Activated CD4-positive, alpha-beta T cell treated with anti-CD3 and anti-CD28 coated beads, Interleukin-2, amount 50 U/mL, for 16 hours (primary cell): ENCODE results near the gene ATP9B.
"Not testable (repeated sequence)": the region's sequence is repeated elsewhere in the genome, so short reads cannot be mapped to it uniquely, and the experiment has no call there.

Experiments used
- DNase-seq: peaks from one replicate; pipeline ENCODE4 v3.0.0-alpha.2; 2020

ATP9B gene

DNA sequence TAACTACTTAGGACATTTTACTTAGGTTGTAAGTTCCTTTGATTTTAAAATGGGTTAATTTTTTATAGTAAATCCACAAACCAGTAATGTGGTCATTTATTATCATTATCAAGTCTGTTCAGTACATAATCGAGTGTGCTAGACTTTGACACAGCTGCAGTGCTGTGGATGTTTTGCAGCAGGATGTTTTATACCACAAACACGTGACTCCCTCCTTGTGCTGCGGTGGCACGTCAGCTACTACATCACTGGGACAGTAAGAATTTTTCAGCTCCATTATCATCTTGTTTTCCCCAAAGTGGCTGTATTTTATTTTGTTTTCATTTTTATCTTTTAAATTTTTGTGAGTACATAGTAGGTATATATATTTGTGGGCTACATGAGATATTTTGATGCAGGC is 70.0 kb downstream of the ATP9B start:
- DNase-seq = no peak

DNA sequence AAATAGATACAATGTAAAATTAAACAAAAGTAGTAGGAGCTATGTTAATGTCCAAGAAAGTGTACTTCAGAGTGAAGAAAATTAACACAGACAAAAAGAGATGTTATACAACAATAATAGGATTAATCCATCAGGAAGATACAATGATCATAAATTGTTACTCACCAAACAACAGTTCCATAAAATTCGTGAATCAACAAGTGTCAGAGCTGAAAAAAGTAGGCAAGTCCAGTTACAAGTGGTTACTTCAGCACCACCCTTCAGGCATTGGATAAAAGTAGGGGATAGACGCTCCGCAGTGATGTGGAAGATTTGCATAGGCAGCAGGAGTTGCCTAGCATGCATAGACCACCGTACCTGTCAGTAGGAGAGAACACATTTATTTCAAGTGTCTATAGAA is 77.8 kb downstream of the ATP9B start:
- no peak for DNase-seq

DNA sequence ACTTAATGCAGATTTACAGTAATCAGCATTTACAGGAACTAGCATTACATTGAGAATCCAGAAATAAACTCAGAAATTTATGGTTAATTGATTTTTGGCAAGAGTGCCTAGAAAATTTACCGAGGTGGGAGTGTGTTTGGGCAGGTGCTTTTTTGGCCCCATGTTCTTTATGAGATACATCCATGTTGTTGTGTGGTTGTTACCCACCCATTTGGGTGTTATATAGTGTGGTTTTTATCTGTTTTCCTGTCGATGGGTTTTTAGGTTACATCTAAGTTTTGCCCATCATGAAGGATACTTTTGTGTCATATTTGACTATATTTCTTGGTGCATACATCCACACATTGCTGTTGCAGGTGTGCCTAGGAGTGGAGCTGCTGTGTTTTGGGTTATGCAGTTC is 82.0 kb downstream of the ATP9B start:
- no peak for DNase-seq

DNA sequence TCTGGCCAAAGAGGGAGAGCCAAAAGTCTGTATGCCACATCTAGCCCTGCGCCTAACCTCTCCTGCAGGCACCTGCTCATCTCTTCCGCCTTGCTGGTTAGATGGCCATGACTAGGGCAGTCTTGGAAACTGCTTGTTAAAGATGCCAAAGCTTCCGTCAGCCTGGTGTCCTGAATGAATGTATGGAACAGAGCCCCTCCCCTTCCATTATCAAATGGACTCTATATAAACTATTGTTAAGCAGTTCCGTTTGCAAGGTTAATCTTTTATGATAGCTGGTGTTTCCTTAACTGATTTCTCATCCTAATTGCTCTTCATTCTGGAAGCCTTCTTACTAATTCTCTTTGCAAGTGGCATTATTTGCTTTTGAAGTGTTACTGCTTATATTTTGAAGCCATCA is 87.1 kb downstream of the ATP9B start:
- DNase-seq = no peak

DNA sequence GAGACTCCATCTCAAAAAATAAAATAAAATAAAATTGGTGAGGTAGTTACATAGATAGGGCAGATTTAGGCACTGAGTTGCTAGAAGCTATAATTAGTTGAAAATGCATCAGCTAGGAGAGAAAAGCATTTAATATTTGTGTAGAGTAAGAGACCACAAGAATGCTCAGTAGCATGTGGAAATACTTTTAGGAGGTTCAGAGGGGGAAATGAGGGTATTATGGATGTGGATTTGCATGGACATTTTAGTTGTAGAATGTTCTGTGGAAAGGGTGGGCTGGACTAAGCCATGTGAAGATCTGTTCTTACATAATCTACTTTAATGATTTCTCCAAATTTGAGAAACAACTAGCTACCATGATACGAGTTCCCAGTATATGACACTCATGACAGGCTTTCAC is 95.5 kb downstream of the ATP9B start:
- no peak for DNase-seq

DNA sequence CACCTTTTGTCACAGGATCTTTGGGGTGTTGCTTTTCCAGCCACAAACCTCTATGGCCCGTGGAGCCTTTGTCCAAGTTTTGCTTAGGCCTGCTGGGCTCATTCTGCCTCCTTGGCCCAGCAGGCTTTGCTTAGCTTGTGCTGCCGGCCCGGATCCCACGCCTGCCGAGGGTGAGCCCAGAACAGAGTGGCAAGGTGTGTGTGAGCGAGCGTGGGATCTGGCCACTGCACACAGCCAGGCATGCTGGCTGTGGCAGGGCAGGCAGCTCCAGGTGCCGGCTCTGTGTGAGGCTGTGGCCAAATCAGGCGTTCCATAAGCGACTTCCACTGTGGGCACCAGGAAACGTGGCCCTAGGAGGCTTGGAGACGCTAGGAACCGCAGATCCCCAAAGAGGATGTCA is 97.5 kb downstream of the ATP9B start:
- no peak for DNase-seq

- DNase-seq = no peak
These were observed 98.5 kb downstream of the ATP9B start for GRCh38 chr18:79167526-79168190.

GRCh38 chr18:79169958-79170555 is 100.9 kb downstream of the ATP9B start:
- no peak for DNase-seq

GRCh38 chr18:79172331-79172730 is 103.1 kb downstream of the ATP9B start:
- not testable (repeated sequence) for DNase-seq

DNA sequence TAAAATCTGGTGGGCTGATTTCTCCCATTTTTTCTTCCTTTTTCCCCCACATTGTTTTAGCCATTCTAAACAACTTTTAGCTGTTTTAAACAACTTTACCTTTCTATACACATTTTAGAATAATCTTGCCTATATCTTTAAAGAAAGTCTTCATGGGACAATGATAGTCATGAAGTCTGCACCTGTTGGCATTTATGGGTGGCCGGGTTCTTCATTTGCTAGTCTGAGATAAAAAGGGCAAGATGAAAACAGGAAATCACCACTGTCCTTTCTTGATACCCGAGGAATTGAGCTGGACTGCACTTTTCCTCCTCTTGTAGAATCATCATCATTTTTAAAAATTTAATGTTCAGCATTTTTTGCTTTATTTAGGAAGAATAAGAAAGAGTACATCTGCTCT is 104.5 kb downstream of the ATP9B start:
- no peak for DNase-seq

DNA sequence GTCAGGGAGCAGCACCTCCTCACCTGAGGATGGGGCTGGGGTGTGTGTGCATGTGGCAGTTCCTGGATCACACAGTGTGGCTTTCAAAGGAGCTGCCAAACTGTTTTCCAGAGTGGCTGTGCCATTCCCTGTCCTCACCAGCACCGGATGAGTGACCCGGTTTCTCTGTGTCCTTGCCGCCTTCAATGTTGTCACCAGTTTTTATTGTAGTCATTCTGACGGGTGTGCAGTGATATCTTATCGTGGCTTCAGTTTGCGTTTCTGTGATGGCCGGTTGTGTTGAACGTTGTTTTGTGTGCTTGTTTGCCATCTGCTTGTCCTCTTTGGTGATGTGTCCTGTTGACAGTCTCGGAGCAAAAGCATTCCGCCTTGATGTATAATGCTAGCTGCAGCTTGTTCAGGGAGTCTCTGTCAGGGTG is 108.9 kb downstream of the ATP9B start:
- no peak for DNase-seq

DNA sequence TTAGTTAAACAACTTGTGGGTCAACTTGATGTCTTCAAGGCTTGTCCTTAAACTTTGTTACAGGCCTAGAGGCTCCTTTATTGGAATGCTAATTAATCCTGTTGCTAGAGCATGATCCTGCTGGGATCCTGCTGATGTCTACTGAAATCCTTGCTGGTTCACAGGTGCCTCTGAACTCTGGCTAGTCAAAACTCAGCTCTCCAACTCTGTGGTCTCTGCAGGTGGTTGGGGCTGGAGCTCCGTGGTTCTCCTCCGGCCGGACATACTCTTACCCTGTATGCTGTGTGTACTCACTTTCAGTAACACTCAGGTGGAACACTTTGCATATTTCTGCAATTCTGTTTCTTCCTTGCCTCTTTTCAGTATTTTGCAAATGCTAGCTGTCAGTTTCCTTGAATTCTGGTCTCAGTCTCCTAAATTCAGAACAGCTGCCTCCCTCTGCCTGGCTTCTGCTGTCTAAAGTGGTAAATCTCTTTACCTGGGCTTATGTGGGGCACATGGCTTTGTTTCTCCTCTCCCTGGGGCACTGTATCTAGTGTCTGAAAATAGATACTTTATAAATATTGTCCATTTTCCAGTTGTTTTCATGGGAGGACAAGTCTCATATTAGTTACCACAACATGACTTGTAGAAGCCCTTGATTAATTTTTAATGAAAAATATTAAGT is 113.0 kb downstream of the ATP9B start:
- no peak for DNase-seq

GRCh38 chr18:79185648-79186047 is 116.5 kb downstream of the ATP9B start:
- no peak for DNase-seq

- peak; percentile 10 for DNase-seq
These were observed 117.5 kb downstream of the ATP9B start for GRCh38 chr18:79186649-79187048.

- DNase-seq = no peak
These were observed 118.5 kb downstream of the ATP9B start for GRCh38 chr18:79187532-79188277.

DNA sequence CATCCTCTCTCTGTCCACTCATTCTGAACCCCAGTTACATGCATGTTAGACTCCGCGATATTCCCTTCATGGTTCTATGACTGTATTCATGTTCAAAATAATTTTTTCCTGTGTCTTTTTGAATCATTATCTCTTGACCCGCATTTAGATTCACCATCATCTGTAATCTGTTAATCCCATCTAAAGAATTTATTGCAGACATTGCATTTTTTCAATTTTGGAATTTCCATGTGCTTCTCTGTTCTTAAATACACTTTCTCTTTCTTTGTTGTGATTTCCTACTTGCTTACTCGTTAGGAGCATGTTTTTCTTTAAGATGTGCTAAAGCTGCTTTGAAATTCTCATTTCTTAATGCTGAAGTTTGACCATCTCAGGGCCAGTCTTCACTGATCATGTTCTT is 122.2 kb downstream of the ATP9B start:
- no peak for DNase-seq

GRCh38 chr18:79191956-79192355 is 122.8 kb downstream of the ATP9B start:
- peak; percentile 38 for DNase-seq

DNA sequence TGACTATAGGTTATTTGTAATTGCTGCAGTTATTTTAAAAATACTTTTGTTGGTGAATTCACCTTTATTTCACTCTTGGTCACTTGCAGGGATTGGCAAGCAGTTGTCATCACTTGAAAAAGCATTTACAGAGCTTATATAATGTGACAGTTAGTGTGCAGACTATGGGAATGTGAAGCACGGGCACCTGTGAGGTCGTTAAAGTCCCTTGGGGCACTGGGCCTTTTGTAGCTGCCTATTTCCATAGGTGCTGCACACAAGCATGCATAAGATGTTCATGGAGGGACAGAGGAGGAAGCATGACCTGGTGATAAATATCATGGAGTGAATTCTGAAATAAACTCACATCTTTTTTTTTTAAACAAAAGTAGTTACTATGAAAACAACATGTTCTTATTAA is 124.6 kb downstream of the ATP9B start:
- DNase-seq = no peak

DNA sequence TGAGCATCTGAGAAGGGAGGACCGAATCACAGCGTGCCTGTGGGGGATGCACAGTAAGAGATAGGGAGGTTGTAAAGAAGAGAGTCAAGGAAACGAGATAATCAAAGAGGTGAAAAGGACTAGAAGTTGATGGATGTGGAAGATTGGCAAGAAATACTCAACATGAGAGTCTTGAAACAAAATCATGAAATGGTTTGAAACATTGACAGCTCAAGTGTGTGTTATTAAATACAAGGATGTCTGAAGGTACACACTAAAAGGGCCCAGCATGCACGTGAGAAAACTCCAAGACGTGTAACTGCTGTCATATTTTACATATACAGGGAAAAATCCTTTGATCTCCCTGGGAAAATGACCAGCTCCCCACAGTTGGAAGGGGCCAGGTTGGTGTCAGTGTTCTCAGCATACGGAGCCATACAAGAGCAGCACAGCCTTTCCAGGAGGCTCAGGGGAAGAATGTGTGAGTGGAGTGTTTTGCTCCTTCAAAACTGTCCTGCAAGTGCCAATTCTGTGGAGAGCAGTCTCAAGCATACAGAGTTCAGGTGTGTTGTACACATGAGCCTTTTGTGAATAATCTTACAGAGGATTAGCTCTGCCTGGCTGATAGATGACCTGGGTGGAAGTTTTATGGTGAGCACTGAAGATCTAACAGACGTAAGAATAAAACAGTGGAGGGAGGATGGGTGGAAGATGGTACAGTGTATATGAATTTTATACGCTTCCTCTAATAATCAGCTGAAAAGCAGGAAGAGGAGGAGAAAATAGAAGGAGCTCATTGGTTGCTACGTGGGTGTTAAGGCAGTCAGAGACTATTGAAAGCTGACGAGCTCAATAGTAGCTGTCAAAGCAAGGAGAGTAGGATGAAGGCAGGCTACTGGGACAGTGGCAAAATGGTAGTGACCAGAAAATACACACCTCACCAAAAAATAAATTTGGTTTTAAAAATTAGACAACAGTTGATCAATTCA is 126.8 kb downstream of the ATP9B start:
- DNase-seq = no peak

DNA sequence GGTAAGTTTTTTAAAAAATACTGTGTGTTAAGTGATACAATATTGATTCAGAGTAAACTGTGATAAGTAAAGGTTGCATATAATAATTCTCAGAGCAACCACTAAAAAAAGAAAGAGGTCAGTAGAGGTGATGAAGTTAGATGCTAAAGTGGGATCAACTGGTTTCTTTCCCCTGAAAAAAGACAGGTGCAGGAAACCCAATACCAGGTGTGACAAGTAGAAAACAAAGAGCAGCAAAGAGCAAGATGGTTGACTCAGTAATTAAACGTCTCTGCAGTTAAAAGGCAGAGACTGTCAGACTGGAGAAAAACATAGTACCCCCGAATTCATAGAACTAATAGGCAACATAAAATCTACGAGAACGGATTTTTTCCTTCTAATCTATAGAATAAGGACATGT is 128.3 kb downstream of the ATP9B start:
- DNase-seq = no peak

DNA sequence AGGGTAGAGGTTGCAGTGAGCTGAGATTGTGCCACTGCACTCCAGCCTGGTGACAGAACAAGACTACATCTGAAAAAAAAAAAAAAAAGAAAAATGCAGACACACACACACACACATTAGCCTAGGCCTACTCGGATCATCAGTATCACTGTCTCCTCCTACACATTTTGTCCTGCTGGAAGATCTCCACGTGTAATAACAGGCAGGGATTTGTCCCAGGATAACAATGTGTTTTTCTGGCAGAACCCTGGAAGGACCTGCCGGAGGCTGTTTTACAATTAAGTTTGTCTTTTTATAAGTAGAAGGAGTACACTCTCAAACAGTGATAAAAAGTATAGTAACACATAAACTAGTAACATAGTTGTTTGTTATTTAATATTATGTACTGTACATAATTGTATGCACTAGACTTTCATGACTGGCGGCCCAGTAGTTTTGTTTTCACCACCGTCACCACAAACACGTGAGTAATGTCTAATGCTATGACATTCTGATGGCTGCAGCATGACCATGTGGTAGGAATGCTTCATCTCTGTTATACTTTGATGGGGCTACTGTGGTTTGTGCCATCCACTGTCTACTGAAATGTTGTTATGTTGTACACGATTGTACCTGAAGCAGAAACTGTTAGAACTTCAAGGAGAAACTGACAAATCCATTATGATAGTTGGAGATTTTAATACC is 130.6 kb downstream of the ATP9B start:
- DNase-seq = peak; percentile 41
